Measurements from ENCODE around the gene PRXL2A. TPM values are rescaled to one million over a fixed set of nuclear protein-coding genes. Genes with fewer than 3 reads are reported as not detected.

The PRXL2A gene
- total RNA-seq, 2 experiments from 2014 or later, result 3.9 to 4.6 TPM

DNA sequence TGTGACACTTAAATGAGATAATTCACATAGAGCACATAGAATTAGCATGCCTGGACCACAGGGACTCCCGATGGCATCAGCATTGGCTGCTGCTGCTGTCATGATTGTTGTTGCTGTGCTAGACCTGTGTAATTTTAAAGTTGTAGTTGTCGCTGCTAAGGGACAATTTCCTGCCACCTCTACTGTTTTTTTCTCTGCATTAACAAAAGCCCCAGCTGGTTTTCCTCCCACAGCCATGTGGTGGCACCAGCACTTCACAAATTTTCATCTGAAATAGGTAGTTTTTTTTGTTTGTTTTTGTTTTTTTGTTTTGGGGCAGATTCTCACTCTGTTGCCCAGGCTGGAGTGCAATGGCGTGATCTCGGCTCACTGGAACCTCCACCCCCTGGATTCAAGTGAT is 25.4 kb upstream of the PRXL2A start:
- Histone ChIP-seq H3K27me3 (ENCODE audit: control insufficient read depth in 1 of 2, insufficient read depth in 2 of 2, low read length in 2 of 2) (no peaks in the 10 kb centered on the region), H3K4me3 (ENCODE audit: low read length) (no peak overlapping the region), H3K27ac (ENCODE audit: low read depth in 1 of 2, low read length in 2 of 2) (no peak overlapping the region), H3K9me3 (ENCODE audit: control insufficient read depth in 1 of 2, insufficient read depth in 1 of 2, low read length in 2 of 2) (no peaks in the 10 kb centered on the region), H3K36me3 (ENCODE audit: insufficient read depth, low read length) (no peaks in the 10 kb centered on the region), H3K4me1 (ENCODE audit: insufficient read depth, low read length) (peaks cover 10% of the 10 kb centered on the region)
- H3K4me1 Mint-ChIP-seq (ENCODE audit: low read depth), result peaks cover 25% of the 10 kb centered on the region
- CTCF ChIA-PET, result interaction anchor here (0.6 to 3.6 kb wide), 12 partner anchors 23 to 213 kb away, joined by 3 to 33 read pairs (median 4); partner anchors contain the start of gene PRXL2A
- peak overlapping the region; percentile 3 for H3K27ac Mint-ChIP-seq
- peak; percentile 29 to 76 (median 44) for DNase-seq
- no peaks in the 10 kb centered on the region for H3K36me3 Mint-ChIP-seq (ENCODE audit: low read depth)
- no peaks in the 10 kb centered on the region for H3K9me3 Mint-ChIP-seq
- POLR2A ChIA-PET, result interaction anchor here (0.7 to 1.4 kb wide), 5 partner anchors 25 to 122 kb away, joined by 3 to 16 read pairs (median 4); partner anchors contain the start of gene PRXL2A
- TF ChIP-seq, protein P1, sequence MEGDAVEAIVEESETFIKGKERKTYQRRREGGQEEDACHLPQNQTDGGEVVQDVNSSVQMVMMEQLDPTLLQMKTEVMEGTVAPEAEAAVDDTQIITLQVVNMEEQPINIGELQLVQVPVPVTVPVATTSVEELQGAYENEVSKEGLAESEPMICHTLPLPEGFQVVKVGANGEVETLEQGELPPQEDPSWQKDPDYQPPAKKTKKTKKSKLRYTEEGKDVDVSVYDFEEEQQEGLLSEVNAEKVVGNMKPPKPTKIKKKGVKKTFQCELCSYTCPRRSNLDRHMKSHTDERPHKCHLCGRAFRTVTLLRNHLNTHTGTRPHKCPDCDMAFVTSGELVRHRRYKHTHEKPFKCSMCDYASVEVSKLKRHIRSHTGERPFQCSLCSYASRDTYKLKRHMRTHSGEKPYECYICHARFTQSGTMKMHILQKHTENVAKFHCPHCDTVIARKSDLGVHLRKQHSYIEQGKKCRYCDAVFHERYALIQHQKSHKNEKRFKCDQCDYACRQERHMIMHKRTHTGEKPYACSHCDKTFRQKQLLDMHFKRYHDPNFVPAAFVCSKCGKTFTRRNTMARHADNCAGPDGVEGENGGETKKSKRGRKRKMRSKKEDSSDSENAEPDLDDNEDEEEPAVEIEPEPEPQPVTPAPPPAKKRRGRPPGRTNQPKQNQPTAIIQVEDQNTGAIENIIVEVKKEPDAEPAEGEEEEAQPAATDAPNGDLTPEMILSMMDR (IDR thresholded peaks at IDR 0.05), result peak; percentile 92
- intact Hi-C loops (cut with DNase I, micrococcal nuclease), result loop anchor here (1.0 to 10.0 kb wide), 6 partner anchors 122 to 636 kb away; no protein-coding TSS in a partner anchor
- peak; percentile 63 for ATAC-seq (ENCODE audit: poor library complexity)
- H3K27me3 Mint-ChIP-seq, result no peaks in the 10 kb centered on the region
- no peak overlapping the region for H3K4me3 Mint-ChIP-seq

DNA sequence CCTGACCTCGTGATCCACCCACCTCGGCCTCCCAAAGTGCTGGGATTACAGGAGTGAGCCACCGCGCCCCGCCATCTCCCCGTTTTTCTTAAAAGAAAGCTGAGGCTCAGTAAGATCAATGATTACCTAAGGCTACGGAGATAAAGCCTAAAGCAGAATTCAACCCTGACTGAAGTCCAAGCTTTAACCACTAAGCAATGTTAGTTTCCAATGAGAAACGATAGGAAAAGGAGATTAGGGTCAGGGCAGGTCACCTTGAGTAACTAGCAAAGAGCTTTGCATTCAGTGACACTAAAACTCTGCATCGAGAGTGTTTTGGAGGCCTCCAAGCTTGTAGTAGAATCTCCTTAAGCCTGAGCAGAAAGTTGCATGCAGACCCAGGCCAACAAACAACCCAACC is 17.6 kb upstream of the PRXL2A start:
- no peaks in the 10 kb centered on the region for H3K9me3 ChIP-seq (ENCODE audit: control insufficient read depth in 1 of 2, insufficient read depth in 1 of 2, low read length in 2 of 2)
- no peak for ATAC-seq (ENCODE audit: poor library complexity)
- Mint-ChIP-seq H3K4me3 (no peak overlapping the region), H3K9me3 (no peaks in the 10 kb centered on the region), H3K27me3 (no peaks in the 10 kb centered on the region), H3K36me3 (ENCODE audit: low read depth) (no peaks in the 10 kb centered on the region), H3K27ac (no peak overlapping the region), H3K4me1 (ENCODE audit: low read depth) (no peaks in the 10 kb centered on the region)
- TF ChIP-seq, protein P1 (IDR thresholded peaks at IDR 0.05), result no peak
- intact Hi-C loops (cut with DNase I, micrococcal nuclease), result no loop called here
- H3K27me3 ChIP-seq (ENCODE audit: control insufficient read depth in 1 of 2, insufficient read depth in 2 of 2, low read length in 2 of 2), result no peaks in the 10 kb centered on the region
- H3K4me1 ChIP-seq (ENCODE audit: insufficient read depth, low read length), result no peaks in the 10 kb centered on the region
- no peak for DNase-seq
- POLR2A ChIA-PET, result no interaction called here
- no peaks in the 10 kb centered on the region for H3K36me3 ChIP-seq (ENCODE audit: insufficient read depth, low read length)
- CTCF ChIA-PET, result interaction anchor here (1.2 to 1.6 kb wide), 2 partner anchors 13 to 115 kb away, joined by 4 to 6 read pairs; no protein-coding TSS in a partner anchor
- no peak overlapping the region for H3K4me3 ChIP-seq (ENCODE audit: low read length)
- no peak overlapping the region for H3K27ac ChIP-seq (ENCODE audit: low read depth in 1 of 2, low read length in 2 of 2)

DNA sequence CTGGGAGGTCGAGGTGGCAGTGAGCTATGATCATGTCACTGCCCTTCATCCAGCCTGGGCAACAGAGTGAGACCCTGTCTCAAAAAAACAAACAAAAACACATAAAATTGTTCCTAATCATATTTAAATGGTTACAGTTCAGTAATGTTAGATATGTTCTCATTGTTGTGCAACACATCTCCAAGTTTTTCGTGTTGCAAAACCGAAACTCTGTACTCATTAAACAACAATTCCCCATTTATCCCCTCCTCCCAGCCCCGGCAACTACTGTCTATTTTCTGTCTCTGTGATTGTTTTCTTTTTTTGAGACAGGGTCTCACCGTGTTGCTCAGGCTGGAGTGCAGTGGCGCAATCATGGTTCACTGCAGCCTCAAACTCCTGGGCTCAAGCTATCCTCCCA is 16.1 kb upstream of the PRXL2A start:
- CTCF ChIA-PET, result no interaction called here
- TF ChIP-seq, protein P1 (IDR thresholded peaks at IDR 0.05), result no peak

More for the DNA sequence above, 16.1 kb upstream of the PRXL2A start:
- H3K4me3 ChIP-seq (ENCODE audit: low read length), result no peak overlapping the region
- H3K27me3 ChIP-seq (ENCODE audit: control insufficient read depth in 1 of 2, insufficient read depth in 2 of 2, low read length in 2 of 2), result no peaks in the 10 kb centered on the region
- H3K36me3 ChIP-seq (ENCODE audit: insufficient read depth, low read length), result no peaks in the 10 kb centered on the region
- H3K4me3 Mint-ChIP-seq, result no peak overlapping the region
- POLR2A ChIA-PET, result no interaction called here
- H3K27me3 Mint-ChIP-seq, result no peaks in the 10 kb centered on the region
- intact Hi-C loops (cut with DNase I, micrococcal nuclease), result no loop called here
- no peaks in the 10 kb centered on the region for H3K4me1 ChIP-seq (ENCODE audit: insufficient read depth, low read length)
- no peaks in the 10 kb centered on the region for H3K4me1 Mint-ChIP-seq (ENCODE audit: low read depth)
- H3K9me3 ChIP-seq (ENCODE audit: control insufficient read depth in 1 of 2, insufficient read depth in 1 of 2, low read length in 2 of 2), result no peaks in the 10 kb centered on the region
- no peak for ATAC-seq (ENCODE audit: poor library complexity)
- H3K9me3 Mint-ChIP-seq, result no peaks in the 10 kb centered on the region
- H3K36me3 Mint-ChIP-seq (ENCODE audit: low read depth), result no peaks in the 10 kb centered on the region
- DNase-seq, result no peak
- H3K27ac ChIP-seq (ENCODE audit: low read depth in 1 of 2, low read length in 2 of 2), result no peak overlapping the region
- H3K27ac Mint-ChIP-seq, result no peak overlapping the region

Measured in CD4-positive, alpha-beta T cell (primary cell).